Glutamatergic neuron (in vitro differentiated cells): ENCODE measurements around the gene POSTN. TPM values are rescaled to one million over a fixed set of nuclear protein-coding genes. Genes with fewer than 3 reads are reported as not detected.

Experiments used
- DNase-seq: peaks from one replicate; pipeline ENCODE4 v3.0.0; 2022
- H3K27ac Mint-ChIP-seq: one replicate; pipeline ENCODE4 v1.8.0; 2020; ENCODE audit warnings: mild to moderate bottlenecking, mixed read lengths, inconsistent platforms; ENCODE audit not compliant: unreplicated experiment
- H3K27me3 Mint-ChIP-seq: one replicate; pipeline ENCODE4 v1.8.0; 2020; ENCODE audit warnings: mild to moderate bottlenecking, moderate library complexity, mixed read lengths, inconsistent platforms; ENCODE audit not compliant: unreplicated experiment
- H3K36me3 Mint-ChIP-seq: one replicate; pipeline ENCODE4 v1.8.0; 2020; ENCODE audit warnings: mild to moderate bottlenecking, mixed read lengths, inconsistent platforms; ENCODE audit not compliant: unreplicated experiment
- H3K4me1 Mint-ChIP-seq: one replicate; pipeline ENCODE4 v1.8.0; 2020; ENCODE audit warnings: mild to moderate bottlenecking, low read depth, mixed read lengths, inconsistent platforms; ENCODE audit not compliant: unreplicated experiment
- H3K4me3 Mint-ChIP-seq: one replicate; pipeline ENCODE4 v1.8.0; 2020; ENCODE audit warnings: mild to moderate bottlenecking, mixed read lengths, inconsistent platforms; ENCODE audit not compliant: unreplicated experiment
- H3K9me3 Mint-ChIP-seq: one replicate; pipeline ENCODE4 v1.8.0; 2020; ENCODE audit warnings: mild to moderate bottlenecking, moderate library complexity, mixed read lengths, inconsistent platforms; ENCODE audit not compliant: unreplicated experiment
- CTCF ChIP-seq: fragments of 200-600 bp; sonication (generic); IDR thresholded peaks from one replicate; pipeline ENCODE4 v1.5.0; 2021; ENCODE audit not compliant: partially characterized antibody, unreplicated experiment
- total RNA-seq: library from RNA; stranded (reverse); fragmentation: NEBNext Ultra II Directional; extraction: Animal tissue kit (Norgen Biotek cat#: 25700); gene quantifications from one replicate; pipeline ENCODE4 v1.2.1, GENCODE V29; 2021; ENCODE audit not compliant: unreplicated experiment

The POSTN gene
- total RNA-seq, 1 donor from 2014 or later, result 0.34 TPM

- no peak overlapping the region for H3K27ac Mint-ChIP-seq
- H3K36me3 Mint-ChIP-seq, result no peaks in the 10 kb centered on the region
- TF ChIP-seq CTCF, result no peak
- no peaks in the 10 kb centered on the region for H3K27me3 Mint-ChIP-seq
- H3K9me3 Mint-ChIP-seq, result no peaks in the 10 kb centered on the region
- DNase-seq, result no peak
- peaks cover 7% of the 10 kb centered on the region for H3K4me1 Mint-ChIP-seq
- H3K4me3 Mint-ChIP-seq, result no peak overlapping the region
These were observed 20.0 kb upstream of the POSTN start for GRCh38 chr13:37618554-37618953.

- no peaks in the 10 kb centered on the region for H3K36me3 Mint-ChIP-seq
- DNase-seq, result no peak
- no peak for TF ChIP-seq CTCF
- H3K4me1 Mint-ChIP-seq, result peaks cover 6% of the 10 kb centered on the region
- no peak overlapping the region for H3K27ac Mint-ChIP-seq
- no peaks in the 10 kb centered on the region for H3K9me3 Mint-ChIP-seq
- H3K27me3 Mint-ChIP-seq, result no peaks in the 10 kb centered on the region
- H3K4me3 Mint-ChIP-seq, result no peak overlapping the region
These were observed 18.6 kb upstream of the POSTN start for GRCh38 chr13:37617173-37617572.

GRCh38 chr13:37616131-37616530, 17.6 kb upstream of the POSTN start:
- DNase-seq, result no peak
- no peak overlapping the region for H3K27ac Mint-ChIP-seq
- no peak overlapping the region for H3K4me3 Mint-ChIP-seq
- H3K4me1 Mint-ChIP-seq, result no peaks in the 10 kb centered on the region
- no peaks in the 10 kb centered on the region for H3K9me3 Mint-ChIP-seq
- no peak for TF ChIP-seq CTCF
- H3K36me3 Mint-ChIP-seq, result no peaks in the 10 kb centered on the region
- H3K27me3 Mint-ChIP-seq, result no peaks in the 10 kb centered on the region

GRCh38 chr13:37615276-37615675, 16.7 kb upstream of the POSTN start:
- no peaks in the 10 kb centered on the region for H3K9me3 Mint-ChIP-seq
- no peak for DNase-seq
- no peak overlapping the region for H3K4me3 Mint-ChIP-seq
- H3K27me3 Mint-ChIP-seq, result no peaks in the 10 kb centered on the region
- H3K36me3 Mint-ChIP-seq, result no peaks in the 10 kb centered on the region
- TF ChIP-seq CTCF, result no peak
- no peaks in the 10 kb centered on the region for H3K4me1 Mint-ChIP-seq
- H3K27ac Mint-ChIP-seq, result no peak overlapping the region

GRCh38 chr13:37613638-37614037, 15.1 kb upstream of the POSTN start:
- DNase-seq, result no peak
- Mint-ChIP-seq H3K27ac (no peak overlapping the region), H3K4me1 (no peaks in the 10 kb centered on the region), H3K4me3 (no peak overlapping the region), H3K36me3 (no peaks in the 10 kb centered on the region), H3K9me3 (no peaks in the 10 kb centered on the region), H3K27me3 (no peaks in the 10 kb centered on the region)
- TF ChIP-seq CTCF, result no peak
